HCT116 (cell line): ENCODE results near the gene YWHAE. TPM values are rescaled to one million over a fixed set of nuclear protein-coding genes. Genes with fewer than 3 reads are reported as not detected.

Experiments used
- ATAC-seq: fragments of 200-7000 bp; cut with Tn5 transposase; 2 replicates; pipeline ENCODE4 v1.9.1; 2020; ENCODE audit warnings: mild to moderate bottlenecking, moderate library complexity
- BruUV-seq: library from RNA; stranded (reverse); fragments of 400-500 nt; replicated peaks from 2 replicates; lab custom pipeline; 2021; lab: Mats Ljungman, UMichigan
- CTCF ChIA-PET: fragments of 300-600 bp; sonication (Branson Sonifier 250); formaldehyde crosslinking; loops from one replicate; lab custom pipeline; 2021; ENCODE audit warnings: antibody characterized with exemption; lab: Charles Lee
- POLR2A ChIA-PET: fragments of 300-600, 350-600 bp; sonication (Branson Sonifier 250); formaldehyde crosslinking; loops from one replicate; lab custom pipeline; 2021; ENCODE audit warnings: antibody characterized with exemption; lab: Charles Lee
- RAD21 ChIA-PET, 2 experiments: fragments of 300-600 bp; sonication (Branson Sonifier 250); formaldehyde crosslinking; loops; one replicate each; lab custom pipeline; 2023; ENCODE audit warnings: low total read pairs in 2 of 2; ENCODE audit not compliant: uncharacterized antibody in 2 of 2, unreplicated experiment in 2 of 2, low non-redundant PET in 1 of 2; lab: Charles Lee
- DNase-seq: peaks from one replicate; pipeline ENCODE4 v3.0.0-alpha.2; 2010; ENCODE audit warnings: low read depth, low spot score
- H2AFZ ChIP-seq: fragments of 200-600 bp; shearing (Covaris generic), sonication (generic); 2 replicates; pipeline ENCODE4 v1.6.1; 2017; ENCODE audit warnings: low read depth, mixed run types, mixed read lengths, antibody characterized with exemption, low read length; ENCODE audit not compliant: poor library complexity, severe bottlenecking
- H3K27ac ChIP-seq: 2 replicates; pipeline ENCODE4 v1.5.1; 2012; ENCODE audit warnings: low read depth, low read length
- H3K27me3 ChIP-seq: fragments of 200-600 bp; sonication (generic); 2 replicates; pipeline ENCODE4 v1.6.1; 2016; ENCODE audit warnings: mixed run types, low read length, mixed read lengths; ENCODE audit not compliant: insufficient read depth
- H3K36me3 ChIP-seq, 2 experiments: fragments of 200-500 bp in 1 of 2; fragments of 200-600 bp in 1 of 2; sonication (Bioruptor generic) in 1 of 2; sonication (generic) in 1 of 2; 2 replicates each; pipeline versions ENCODE4 v1.5.1 to v1.6.1; 2014 to 2016; ENCODE audit warnings: low read length in 2 of 2, inconsistent platforms in 1 of 2, mixed read lengths in 1 of 2, mixed run types in 1 of 2; ENCODE audit not compliant: insufficient read depth in 2 of 2, control insufficient read depth in 1 of 2
- H3K4me1 ChIP-seq, 2 experiments: fragments of 200-600 bp in 1 of 2; sonication (generic) in 1 of 2; 2 replicates each; pipeline versions ENCODE4 v1.5.1 to v1.6.1; 2012 to 2017; ENCODE audit warnings: low read length in 2 of 2, inconsistent platforms in 1 of 2, mild to moderate bottlenecking in 1 of 2, mixed read lengths in 1 of 2, mixed run types in 1 of 2, moderate library complexity in 1 of 2; ENCODE audit not compliant: insufficient read depth in 2 of 2, control insufficient read depth in 1 of 2
- H3K4me2 ChIP-seq: fragments of 200-600 bp; sonication (generic); 2 replicates; pipeline ENCODE4 v1.6.1; 2017; ENCODE audit warnings: mixed run types, low read length, mixed read lengths
- H3K4me3 ChIP-seq, 2 experiments: fragments of 200-600 bp in 1 of 2; sonication (generic) in 1 of 2; replicated peaks in 1 of 2; 2 replicates each; pipeline ENCODE4 v1.5.1; 2011 to 2016; ENCODE audit warnings: low read length in 2 of 2, control low read depth in 1 of 2, low read depth in 1 of 2, mild to moderate bottlenecking in 1 of 2, mixed read lengths in 1 of 2, mixed run types in 1 of 2
- H3K79me2 ChIP-seq: fragments of 200-600 bp; sonication (generic); 2 replicates; pipeline ENCODE4 v1.6.1; 2017; ENCODE audit warnings: mild to moderate bottlenecking, mixed run types, low read length, moderate library complexity, mixed read lengths; ENCODE audit not compliant: insufficient read depth
- H3K9ac ChIP-seq: fragments of 200-600 bp; sonication (generic); 2 replicates; pipeline ENCODE4 v1.6.1; 2016; ENCODE audit warnings: low read length, mixed read lengths
- H3K9me2 ChIP-seq: fragments of 200-600 bp; sonication (generic), shearing (Covaris generic); 2 replicates; pipeline ENCODE4 v1.6.1; 2017; ENCODE audit warnings: mixed run types, mild to moderate bottlenecking, moderate library complexity; ENCODE audit not compliant: insufficient read depth
- H3K9me3 ChIP-seq, 2 experiments: fragments of 200-500 bp in 1 of 2; fragments of 200-600 bp in 1 of 2; sonication (Bioruptor generic) in 1 of 2; sonication (generic) in 1 of 2; 2 replicates each; pipeline ENCODE4 v1.6.1; 2014 to 2017; ENCODE audit warnings: low read length in 2 of 2, mixed read lengths in 2 of 2, inconsistent platforms in 1 of 2, low read depth in 1 of 2, mild to moderate bottlenecking in 1 of 2, mixed run types in 1 of 2, moderate library complexity in 1 of 2; ENCODE audit not compliant: control insufficient read depth in 1 of 2, insufficient read depth in 1 of 2
- H4K20me1 ChIP-seq: fragments of 200-600 bp; sonication (generic), shearing (Covaris generic); 2 replicates; pipeline ENCODE4 v1.6.1; 2017; ENCODE audit warnings: mixed run types, mild to moderate bottlenecking, moderate library complexity; ENCODE audit not compliant: insufficient read depth
- CBX3 ChIP-seq: IDR thresholded peaks from 2 replicates; pipeline ENCODE4 v1.6.1; 2012; ENCODE audit warnings: low read depth
- CEBPB ChIP-seq: IDR thresholded peaks from 2 replicates; pipeline ENCODE4 v1.6.1; 2012; ENCODE audit warnings: low read depth
- EGR1 ChIP-seq: IDR thresholded peaks from 2 replicates; pipeline ENCODE4 v1.6.1; 2012; ENCODE audit warnings: low read depth
- ELF1 ChIP-seq: IDR thresholded peaks from 2 replicates; pipeline ENCODE4 v1.6.1; 2012; ENCODE audit warnings: low read depth, borderline replicate concordance
- EZH2phosphoT487 ChIP-seq: fragments of 200-600 bp; IDR thresholded peaks from 2 replicates; pipeline ENCODE4 v1.6.1; 2018; ENCODE audit warnings: antibody characterized with exemption, borderline replicate concordance
- FOSL1 ChIP-seq: IDR thresholded peaks from 2 replicates; pipeline ENCODE4 v1.6.1; 2012; ENCODE audit warnings: low read depth
- POLR2A ChIP-seq: IDR thresholded peaks from 2 replicates; pipeline ENCODE4 v1.7.0; 2011; ENCODE audit warnings: borderline replicate concordance; ENCODE audit not compliant: insufficient read depth, insufficient read length; ENCODE audit errors: extremely low read depth
- POLR2AphosphoS5 ChIP-seq: IDR thresholded peaks from 2 replicates; pipeline ENCODE4 v1.6.1; 2011; ENCODE audit warnings: mild to moderate bottlenecking, low read depth, low read length, moderate library complexity
- SIN3A ChIP-seq: IDR thresholded peaks from 2 replicates; pipeline ENCODE4 v1.6.1; 2012; ENCODE audit warnings: low read depth
- SP1 ChIP-seq: IDR thresholded peaks from 2 replicates; pipeline ENCODE4 v1.6.1; 2012; ENCODE audit warnings: low read depth
- SRF ChIP-seq: IDR thresholded peaks from 2 replicates; pipeline ENCODE4 v1.6.1; 2012; ENCODE audit warnings: low read depth
- YY1 ChIP-seq: IDR thresholded peaks from 2 replicates; pipeline ENCODE4 v1.6.1; 2011; ENCODE audit warnings: low read length, low read depth, moderate library complexity, mild to moderate bottlenecking; ENCODE audit not compliant: insufficient replicate concordance; ENCODE audit errors: extremely low read depth
- ZNF274 ChIP-seq: fragments of 200-500 bp; sonication (Bioruptor generic); IDR thresholded peaks from 2 replicates; pipeline ENCODE4 v1.6.1; 2014; ENCODE audit warnings: mild to moderate bottlenecking, low read depth, low read length, inconsistent platforms
- intact Hi-C: fragments of 100-400 bp; cut with micrococcal nuclease; formaldehyde crosslinking; loops from 2 replicates; pipeline ENCODE4 v1.10.0; 2022
- total RNA-seq: library from RNA; stranded (reverse); gene quantifications from one replicate; pipeline ENCODE4 v1.2.1, GENCODE V29; 2021; ENCODE audit not compliant: unreplicated experiment
- TF ChIP-seq, protein P1 (sequence below): IDR thresholded peaks from 2 replicates; pipeline ENCODE4 v1.6.1; 2012
- TF ChIP-seq, protein P2 (sequence below), 3 experiments: fragments of 200-600 bp in 1 of 3; sonication (generic) in 1 of 3; IDR thresholded peaks in 2 of 3; conservative IDR thresholded peaks in 1 of 3; 2 replicates each; pipeline ENCODE4 v1.5.1; 2012 to 2017; ENCODE audit warnings: low read depth in 2 of 3, low read length in 2 of 3, antibody characterized with exemption in 1 of 3, borderline replicate concordance in 1 of 3, control low read depth in 1 of 3, mild to moderate bottlenecking in 1 of 3, mixed read lengths in 1 of 3, mixed run types in 1 of 3, moderate library complexity in 1 of 3; ENCODE audit not compliant: insufficient read depth in 1 of 3
- TF ChIP-seq, protein P3 (sequence below): IDR thresholded peaks from 2 replicates; pipeline ENCODE4 v1.6.1; 2011; ENCODE audit warnings: mild to moderate bottlenecking, low read length, moderate library complexity; ENCODE audit not compliant: insufficient replicate concordance; ENCODE audit errors: extremely low read depth

Gene YWHAE
- total RNA-seq, 1 experiment from 2014 or later, result 735 TPM

DNA sequence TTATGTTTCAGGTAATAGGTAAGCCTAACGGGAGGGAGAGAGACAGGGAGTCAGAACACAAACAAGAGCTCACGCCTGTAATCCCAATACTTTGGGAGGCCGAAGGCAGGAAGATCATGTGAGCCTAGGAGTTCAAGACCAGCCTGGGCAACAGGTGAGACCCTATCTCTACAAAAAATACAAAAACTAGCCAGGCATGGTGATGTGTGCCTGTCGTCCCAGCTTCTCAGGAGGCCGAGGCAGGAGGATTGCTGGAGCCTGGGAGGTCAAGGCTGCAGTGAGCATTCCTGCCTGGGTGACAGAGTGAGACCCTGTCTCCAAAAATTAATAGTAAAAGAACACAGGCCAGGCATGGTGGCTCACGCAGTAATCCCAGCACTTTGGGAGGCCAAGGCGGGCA, 27.4 kb downstream of the YWHAE start (continued):
- TF ChIP-seq, protein P1, sequence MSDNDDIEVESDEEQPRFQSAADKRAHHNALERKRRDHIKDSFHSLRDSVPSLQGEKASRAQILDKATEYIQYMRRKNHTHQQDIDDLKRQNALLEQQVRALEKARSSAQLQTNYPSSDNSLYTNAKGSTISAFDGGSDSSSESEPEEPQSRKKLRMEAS, result no peak
- TF ChIP-seq ELF1 (no peak), POLR2AphosphoS5 (no peak)
- TF ChIP-seq, protein P2, sequence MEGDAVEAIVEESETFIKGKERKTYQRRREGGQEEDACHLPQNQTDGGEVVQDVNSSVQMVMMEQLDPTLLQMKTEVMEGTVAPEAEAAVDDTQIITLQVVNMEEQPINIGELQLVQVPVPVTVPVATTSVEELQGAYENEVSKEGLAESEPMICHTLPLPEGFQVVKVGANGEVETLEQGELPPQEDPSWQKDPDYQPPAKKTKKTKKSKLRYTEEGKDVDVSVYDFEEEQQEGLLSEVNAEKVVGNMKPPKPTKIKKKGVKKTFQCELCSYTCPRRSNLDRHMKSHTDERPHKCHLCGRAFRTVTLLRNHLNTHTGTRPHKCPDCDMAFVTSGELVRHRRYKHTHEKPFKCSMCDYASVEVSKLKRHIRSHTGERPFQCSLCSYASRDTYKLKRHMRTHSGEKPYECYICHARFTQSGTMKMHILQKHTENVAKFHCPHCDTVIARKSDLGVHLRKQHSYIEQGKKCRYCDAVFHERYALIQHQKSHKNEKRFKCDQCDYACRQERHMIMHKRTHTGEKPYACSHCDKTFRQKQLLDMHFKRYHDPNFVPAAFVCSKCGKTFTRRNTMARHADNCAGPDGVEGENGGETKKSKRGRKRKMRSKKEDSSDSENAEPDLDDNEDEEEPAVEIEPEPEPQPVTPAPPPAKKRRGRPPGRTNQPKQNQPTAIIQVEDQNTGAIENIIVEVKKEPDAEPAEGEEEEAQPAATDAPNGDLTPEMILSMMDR (IDR thresholded peaks at IDR 0.05 in 2 of 3, conservative IDR thresholded peaks at IDR 0.05 in 1 of 3; ENCODE audit: borderline replicate concordance in 1 of 3, insufficient read depth in 1 of 3, low read depth in 2 of 3, low read length in 2 of 3), result no peak

DNA sequence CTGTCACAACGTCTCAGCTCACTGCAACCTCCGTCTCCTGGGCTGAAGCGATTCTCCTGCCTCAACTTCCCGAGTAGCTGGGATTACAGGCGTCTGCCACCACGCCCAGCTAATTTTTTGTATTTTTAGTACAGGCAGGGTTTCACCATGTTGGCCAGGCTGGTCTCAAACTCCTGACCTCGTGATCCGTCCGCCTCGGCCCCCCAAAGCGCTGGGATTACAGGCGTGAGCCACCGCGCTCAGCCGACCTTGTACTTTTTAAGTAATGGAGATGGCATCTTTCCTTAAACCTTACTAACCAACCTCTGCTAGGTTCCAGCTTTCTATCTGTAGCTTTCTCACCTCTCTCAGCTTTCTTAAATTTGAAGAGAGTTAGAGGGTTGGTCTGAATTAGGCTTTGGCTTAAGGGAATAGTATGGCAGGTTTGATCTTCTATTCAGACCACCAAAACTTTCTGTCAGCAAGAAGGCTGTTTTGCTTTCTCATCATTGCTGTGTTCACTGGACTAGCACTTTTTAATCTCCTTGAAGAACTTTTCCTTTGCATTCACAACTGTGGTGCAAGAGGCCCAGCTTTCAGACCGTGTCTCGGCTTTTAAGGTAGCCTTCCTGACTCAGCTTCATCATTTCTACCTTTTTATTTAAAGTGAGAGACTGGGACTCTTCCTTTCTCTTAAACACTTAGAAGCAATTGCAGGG, 28.0 kb downstream of the YWHAE start:
- peaks cover 5 to 29% of the 10 kb centered on the region in 2 experiments; a peak in 3 of 4 replicates for H3K4me1 ChIP-seq
- no peaks in the 10 kb centered on the region for H3K27me3 ChIP-seq
- ChIA-PET CTCF (interaction anchor here (0.7 kb wide), 1 partner anchor 10 kb away, joined by 3 read pairs; no protein-coding TSS in a partner anchor), RAD21 (no interaction called here), POLR2A (interaction anchor here (1.3 kb wide), 1 partner anchor 8 kb away, joined by 3 read pairs; no protein-coding TSS in a partner anchor)
- H3K4me2 ChIP-seq, result no peak overlapping the region
- no peak overlapping the region for H3K9ac ChIP-seq
- ATAC-seq (no peak), DNase-seq (no peak)
- peaks cover 100% of the 10 kb centered on the region for H3K79me2 ChIP-seq
- H4K20me1 ChIP-seq, result peaks cover 70% of the 10 kb centered on the region
- H3K36me3 ChIP-seq, result peaks cover 0 to 2% of the 10 kb centered on the region in 2 experiments; a peak in 2 of 4 replicates
- no peak overlapping the region for H3K4me3 ChIP-seq
- no peak overlapping the region for H3K27ac ChIP-seq
- intact Hi-C loops, result no loop called here
- no peak overlapping the region for H2AFZ ChIP-seq
- BruUV-seq, result no TSS peak
- no peaks in the 10 kb centered on the region for H3K9me2 ChIP-seq
- no peaks in the 10 kb centered on the region for H3K9me3 ChIP-seq
- no peak for TF ChIP-seq EZH2phosphoT487
- TF ChIP-seq POLR2A, result no peak
- no peak for TF ChIP-seq ZNF274
- no peak for TF ChIP-seq SRF
- no peak for TF ChIP-seq ELF1
- no peak for TF ChIP-seq FOSL1
- TF ChIP-seq, protein P1, result no peak
- no peak for TF ChIP-seq YY1
- TF ChIP-seq, protein P2 (IDR thresholded peaks at IDR 0.05 in 2 of 3, conservative IDR thresholded peaks at IDR 0.05 in 1 of 3; ENCODE audit: borderline replicate concordance in 1 of 3, insufficient read depth in 1 of 3, low read depth in 2 of 3, low read length in 2 of 3), result no peak
- no peak for TF ChIP-seq SP1
- TF ChIP-seq EGR1, result no peak
- TF ChIP-seq CEBPB, result no peak
- TF ChIP-seq, protein P3, sequence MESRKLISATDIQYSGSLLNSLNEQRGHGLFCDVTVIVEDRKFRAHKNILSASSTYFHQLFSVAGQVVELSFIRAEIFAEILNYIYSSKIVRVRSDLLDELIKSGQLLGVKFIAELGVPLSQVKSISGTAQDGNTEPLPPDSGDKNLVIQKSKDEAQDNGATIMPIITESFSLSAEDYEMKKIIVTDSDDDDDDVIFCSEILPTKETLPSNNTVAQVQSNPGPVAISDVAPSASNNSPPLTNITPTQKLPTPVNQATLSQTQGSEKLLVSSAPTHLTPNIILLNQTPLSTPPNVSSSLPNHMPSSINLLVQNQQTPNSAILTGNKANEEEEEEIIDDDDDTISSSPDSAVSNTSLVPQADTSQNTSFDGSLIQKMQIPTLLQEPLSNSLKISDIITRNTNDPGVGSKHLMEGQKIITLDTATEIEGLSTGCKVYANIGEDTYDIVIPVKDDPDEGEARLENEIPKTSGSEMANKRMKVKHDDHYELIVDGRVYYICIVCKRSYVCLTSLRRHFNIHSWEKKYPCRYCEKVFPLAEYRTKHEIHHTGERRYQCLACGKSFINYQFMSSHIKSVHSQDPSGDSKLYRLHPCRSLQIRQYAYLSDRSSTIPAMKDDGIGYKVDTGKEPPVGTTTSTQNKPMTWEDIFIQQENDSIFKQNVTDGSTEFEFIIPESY, result no peak
- TF ChIP-seq SIN3A, result no peak
- TF ChIP-seq CBX3, result no peak
